ENCODE results near the gene SEC24C.
"Not testable (repeated sequence)": the region's sequence is repeated elsewhere in the genome, so short reads cannot be mapped to it uniquely, and the experiment has no call there.

The SEC24C gene

GRCh38 chr10:73773152-73773879 is 29.1 kb downstream of the SEC24C start:
- no peak for DNase-seq

- peak in 1 of 2 experiments; percentile 44 for DNase-seq
These were observed 30.5 kb downstream of the SEC24C start for GRCh38 chr10:73774637-73775036.

- no peak for DNase-seq
These were observed 34.8 kb downstream of the SEC24C start for GRCh38 chr10:73779018-73779417.

- no peak for DNase-seq
These were observed 35.5 kb downstream of the SEC24C start for GRCh38 chr10:73779539-73780197.

- DNase-seq = no peak
These were observed 36.1 kb downstream of the SEC24C start for GRCh38 chr10:73780301-73780700.

GRCh38 chr10:73780966-73781365 is 36.8 kb downstream of the SEC24C start:
- DNase-seq = no peak

- no peak for DNase-seq
These were observed 37.3 kb downstream of the SEC24C start for GRCh38 chr10:73781548-73781878.

- peak; percentile 23 to 60 for DNase-seq
These were observed 37.9 kb downstream of the SEC24C start, which contains the start of gene CHCHD1 for GRCh38 chr10:73781879-73782748. CHCHD1 (plus strand) TSS chr10:73782048; CDS start chr10:73782076, 28 bp downstream.

- no peak for DNase-seq
These were observed 38.5 kb downstream of the SEC24C start for GRCh38 chr10:73782749-73783085.

- peak; percentile 67 to 77 for DNase-seq
These were observed 41.1 kb downstream of the SEC24C start, which contains the start of gene ZSWIM8 for GRCh38 chr10:73785211-73785720. ZSWIM8 (plus strand) TSS chr10:73785606; CDS start chr10:73785879, 273 bp downstream.

- DNase-seq = no peak
These were observed 41.7 kb downstream of the SEC24C start for GRCh38 chr10:73785721-73786511.

- no peak for DNase-seq
These were observed 42.3 kb downstream of the SEC24C start for GRCh38 chr10:73786512-73786885.

- not testable (repeated sequence) for DNase-seq
These were observed 43.0 kb downstream of the SEC24C start for GRCh38 chr10:73787031-73787800.

- no peak for DNase-seq
These were observed 44.9 kb downstream of the SEC24C start for GRCh38 chr10:73788864-73789658.

GRCh38 chr10:73789659-73790055 is 45.5 kb downstream of the SEC24C start:
- DNase-seq = no peak

GRCh38 chr10:73790886-73791625 is 46.9 kb downstream of the SEC24C start:
- no peak for DNase-seq

- DNase-seq = no peak
These were observed 47.8 kb downstream of the SEC24C start for GRCh38 chr10:73791871-73792400.

GRCh38 chr10:73793456-73793855 is 49.3 kb downstream of the SEC24C start:
- no peak for DNase-seq

- DNase-seq = not testable (repeated sequence)
These were observed 51.3 kb downstream of the SEC24C start for GRCh38 chr10:73795491-73795890.

GRCh38 chr10:73796035-73796434 is 51.9 kb downstream of the SEC24C start:
- not testable (repeated sequence) for DNase-seq
